ENCODE results near the gene PHOX2B. TPM values are rescaled to one million over a fixed set of nuclear protein-coding genes. Genes with fewer than 3 reads are reported as not detected.
"Not testable (repeated sequence)": the region's sequence is repeated elsewhere in the genome, so short reads cannot be mapped to it uniquely, and the experiment has no call there.

The PHOX2B gene
- total RNA-seq, 2 experiments from 2014 or later = not detected

DNA sequence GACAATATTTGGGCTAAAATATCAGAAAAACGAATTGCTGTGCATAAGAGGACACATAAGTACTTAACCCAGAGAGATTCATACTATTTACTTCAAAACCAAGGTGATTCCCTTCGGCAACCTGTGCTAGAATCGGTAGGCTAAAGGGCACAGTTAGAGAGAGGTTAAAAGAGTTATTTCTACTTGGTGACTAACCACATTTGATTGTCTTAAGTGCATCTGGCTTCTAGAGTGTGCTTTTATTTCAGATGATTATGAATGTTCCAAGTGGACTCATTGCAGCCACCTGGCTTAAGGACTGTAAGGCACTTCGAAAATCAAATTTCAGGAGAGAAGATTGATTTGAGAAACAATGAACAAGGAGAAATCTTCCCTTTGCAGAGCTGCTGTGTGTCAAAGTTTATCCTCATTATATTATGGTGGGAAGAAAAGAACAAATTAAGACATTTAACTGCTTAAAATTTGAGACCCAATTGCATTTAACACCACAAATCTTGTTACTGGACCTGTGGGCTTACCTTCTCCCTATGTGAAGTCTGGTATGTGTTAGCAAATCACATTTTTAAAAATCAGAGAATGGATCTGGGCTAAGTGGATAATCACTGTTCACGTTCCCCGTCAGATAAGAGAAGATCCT is 34.0 kb downstream of the PHOX2B start:
- DNase-seq (no peak), ATAC-seq (no peak)
- TF ChIP-seq, protein P1, sequence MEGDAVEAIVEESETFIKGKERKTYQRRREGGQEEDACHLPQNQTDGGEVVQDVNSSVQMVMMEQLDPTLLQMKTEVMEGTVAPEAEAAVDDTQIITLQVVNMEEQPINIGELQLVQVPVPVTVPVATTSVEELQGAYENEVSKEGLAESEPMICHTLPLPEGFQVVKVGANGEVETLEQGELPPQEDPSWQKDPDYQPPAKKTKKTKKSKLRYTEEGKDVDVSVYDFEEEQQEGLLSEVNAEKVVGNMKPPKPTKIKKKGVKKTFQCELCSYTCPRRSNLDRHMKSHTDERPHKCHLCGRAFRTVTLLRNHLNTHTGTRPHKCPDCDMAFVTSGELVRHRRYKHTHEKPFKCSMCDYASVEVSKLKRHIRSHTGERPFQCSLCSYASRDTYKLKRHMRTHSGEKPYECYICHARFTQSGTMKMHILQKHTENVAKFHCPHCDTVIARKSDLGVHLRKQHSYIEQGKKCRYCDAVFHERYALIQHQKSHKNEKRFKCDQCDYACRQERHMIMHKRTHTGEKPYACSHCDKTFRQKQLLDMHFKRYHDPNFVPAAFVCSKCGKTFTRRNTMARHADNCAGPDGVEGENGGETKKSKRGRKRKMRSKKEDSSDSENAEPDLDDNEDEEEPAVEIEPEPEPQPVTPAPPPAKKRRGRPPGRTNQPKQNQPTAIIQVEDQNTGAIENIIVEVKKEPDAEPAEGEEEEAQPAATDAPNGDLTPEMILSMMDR (IDR thresholded peaks at IDR 0.05) = no peak
- POLR2A ChIA-PET = no interaction called here
- Mint-ChIP-seq H3K4me3 (no peak overlapping the region), H3K27ac (no peak overlapping the region), H3K36me3 (ENCODE audit: low read depth) (no peaks in the 10 kb centered on the region), H3K4me1 (ENCODE audit: low read depth) (no peaks in the 10 kb centered on the region), H3K9me3 (no peaks in the 10 kb centered on the region), H3K27me3 (peaks cover 3% of the 10 kb centered on the region)
- CTCF ChIA-PET = no interaction called here
- intact Hi-C loops (cut with micrococcal nuclease) = no loop called here

DNA sequence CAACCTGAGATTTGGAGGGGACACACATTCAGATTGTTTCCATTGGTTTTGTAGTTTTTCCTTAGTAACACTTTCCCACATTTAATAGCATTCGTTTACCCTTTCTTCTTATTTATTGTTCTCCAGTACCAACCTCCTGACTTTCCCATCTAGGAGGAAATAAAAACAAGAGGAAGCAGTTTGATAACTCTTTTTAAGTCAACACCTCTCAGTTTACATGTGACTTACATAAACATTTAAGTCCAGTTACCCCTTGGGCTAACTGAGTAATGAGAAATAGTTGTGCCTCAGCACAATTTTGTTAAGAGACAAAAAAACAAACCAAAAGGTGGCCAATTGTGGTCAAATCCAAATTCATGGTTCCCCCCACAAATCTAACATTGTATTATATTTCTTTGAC is 34.8 kb downstream of the PHOX2B start:
- TF ChIP-seq, protein P1 (IDR thresholded peaks at IDR 0.05) = no peak
- Mint-ChIP-seq H3K27ac (no peak overlapping the region), H3K4me3 (no peak overlapping the region), H3K27me3 (peaks cover 3% of the 10 kb centered on the region), H3K36me3 (ENCODE audit: low read depth) (no peaks in the 10 kb centered on the region), H3K9me3 (no peaks in the 10 kb centered on the region), H3K4me1 (ENCODE audit: low read depth) (no peaks in the 10 kb centered on the region)
- intact Hi-C loops (cut with micrococcal nuclease) = no loop called here
- DNase-seq (no peak), ATAC-seq (no peak)
- POLR2A ChIA-PET = no interaction called here
- CTCF ChIA-PET = no interaction called here

DNA sequence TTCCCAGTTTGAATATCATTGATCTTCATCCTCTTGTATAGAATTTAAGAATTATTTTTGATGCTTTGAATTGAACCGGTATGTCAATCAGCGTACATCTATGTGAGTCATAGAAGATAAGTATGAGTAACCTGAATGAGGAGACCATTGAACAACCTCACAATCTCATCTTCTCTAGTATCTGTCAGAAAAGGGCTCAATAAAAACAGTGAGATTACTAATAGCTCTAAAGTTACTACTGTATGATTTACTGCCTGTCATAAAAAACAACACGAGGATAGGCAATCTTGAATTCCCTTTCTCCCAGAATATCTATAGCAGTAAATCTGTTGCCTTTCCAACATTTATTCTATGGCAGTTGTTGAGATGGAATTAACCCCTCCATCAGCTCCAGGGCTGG is 36.1 kb downstream of the PHOX2B start:
- TF ChIP-seq, protein P1 (IDR thresholded peaks at IDR 0.05) = no peak
- intact Hi-C loops (cut with micrococcal nuclease) = no loop called here
- no peak for ATAC-seq

DNA sequence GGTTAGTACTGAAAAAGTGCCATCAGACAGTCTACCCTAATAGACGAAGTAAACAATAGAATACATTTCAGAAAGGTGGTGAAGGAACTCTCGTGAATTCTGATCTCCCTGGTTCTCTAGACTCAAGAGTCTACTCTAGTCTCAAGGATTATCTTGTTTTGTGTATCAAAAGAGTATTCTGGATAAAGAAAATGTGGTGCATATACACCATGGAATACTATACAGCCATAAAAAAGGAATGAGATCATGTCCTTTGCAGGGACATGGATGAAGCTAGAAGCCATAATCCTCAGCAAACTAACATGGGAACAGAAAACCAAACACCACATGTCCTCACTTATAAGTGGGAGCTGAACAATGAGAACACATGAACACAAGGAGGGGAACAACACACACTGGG is 36.9 kb downstream of the PHOX2B start:
- H3K27me3 Mint-ChIP-seq; CTCF ChIA-PET; H3K4me3 Mint-ChIP-seq; intact Hi-C loops (cut with micrococcal nuclease); H3K9me3 Mint-ChIP-seq; ATAC-seq; POLR2A ChIA-PET; H3K27ac Mint-ChIP-seq; H3K4me1 Mint-ChIP-seq (ENCODE audit: low read depth); H3K36me3 Mint-ChIP-seq (ENCODE audit: low read depth); DNase-seq: not testable (repeated sequence)

More for the DNA sequence above, 36.1 kb downstream of the PHOX2B start:
- Mint-ChIP-seq H3K4me1 (ENCODE audit: low read depth) (no peaks in the 10 kb centered on the region), H3K27ac (no peak overlapping the region), H3K36me3 (ENCODE audit: low read depth) (no peaks in the 10 kb centered on the region), H3K27me3 (peaks cover 3% of the 10 kb centered on the region), H3K9me3 (no peaks in the 10 kb centered on the region), H3K4me3 (no peak overlapping the region)
- POLR2A ChIA-PET = no interaction called here
- CTCF ChIA-PET = no interaction called here
- DNase-seq = no peak

DNA sequence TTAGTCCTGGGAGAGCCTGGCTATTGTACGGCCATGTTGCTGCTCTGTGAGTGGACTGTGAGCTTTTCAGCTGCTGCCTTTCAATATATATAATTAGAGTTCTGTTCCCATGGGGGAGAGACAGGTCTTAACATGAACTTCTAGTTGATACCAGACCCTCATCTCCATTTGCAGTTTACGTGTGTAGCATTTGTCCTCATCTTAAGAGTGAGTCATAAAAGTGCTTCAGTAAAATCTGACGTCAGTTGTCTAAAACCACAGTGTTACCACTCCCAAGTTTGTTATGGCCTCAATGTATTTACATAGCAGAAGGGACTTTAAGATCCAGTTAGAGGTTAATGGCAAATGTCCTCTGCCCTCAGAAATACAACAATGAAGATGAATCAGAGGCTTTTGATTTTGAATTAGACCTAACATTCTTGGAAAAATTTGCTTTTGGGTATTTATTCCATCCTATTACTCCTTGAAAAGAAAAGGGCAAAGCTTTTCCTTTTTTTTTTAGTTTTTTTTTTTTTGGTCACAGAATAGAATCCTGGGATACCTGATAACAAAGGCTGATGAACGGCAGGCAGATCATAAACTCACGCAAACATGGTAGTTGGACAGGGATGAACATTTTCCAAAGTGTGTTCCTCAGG is 38.6 kb downstream of the PHOX2B start:
- no peak overlapping the region for H3K27ac Mint-ChIP-seq
- H3K27me3 Mint-ChIP-seq = peaks cover 3% of the 10 kb centered on the region
- TF ChIP-seq, protein P1 (IDR thresholded peaks at IDR 0.05) = no peak
- H3K36me3 Mint-ChIP-seq (ENCODE audit: low read depth) = no peaks in the 10 kb centered on the region
- POLR2A ChIA-PET = no interaction called here
- ATAC-seq (no peak), DNase-seq (no peak)
- no peaks in the 10 kb centered on the region for H3K9me3 Mint-ChIP-seq
- intact Hi-C loops (cut with micrococcal nuclease) = no loop called here
- H3K4me3 Mint-ChIP-seq = no peak overlapping the region
- no peaks in the 10 kb centered on the region for H3K4me1 Mint-ChIP-seq (ENCODE audit: low read depth)
- CTCF ChIA-PET = interaction anchor here (0.6 to 1.4 kb wide), 2 partner anchors 17 to 179 kb away, joined by 3 read pairs; no protein-coding TSS in a partner anchor

Data from activated CD8-positive, alpha-beta T cell treated with anti-CD3 and anti-CD28 coated beads for 36 hours (primary cell).